ENCODE data around the gene MRTFA. TPM values are rescaled to one million over a fixed set of nuclear protein-coding genes. Genes with fewer than 3 reads are reported as not detected.
A peak's percentile ranks its signal among the peaks of the same experiment; 100 is the strongest.

Gene MRTFA
- polyA plus RNA-seq, 1 of the 3 experiments (the other 2 are of a cell fraction), result 5.8 TPM

GRCh38 chr22:40679249-40679963 is 42.9 kb upstream of the MRTFA start, which contains the start of gene MCHR1:
TSS of gene MCHR1 (plus strand) at chr22:40679484. CDS start at chr22:40679653, 169 bp downstream.
- peak; percentile 56 for DNase-seq
- H3F3A ChIP-seq (replicated peaks; ENCODE audit: insufficient read depth), result no peaks in the 10 kb centered on the region
- H2AFZ ChIP-seq (ENCODE audit: low read depth), result no peak within 1 kb of the TSS
- no peaks in the 10 kb centered on the region for H3K9me2 ChIP-seq
- no peaks in the 10 kb centered on the region for H3K9me3 ChIP-seq
- no peak within 1 kb of the TSS; a peak in 1 of 4 replicates for H3K27ac ChIP-seq (ENCODE audit: low read depth in 2 of 2, low read length in 1 of 2)
- CTCF ChIA-PET, result interaction anchor here (1.1 to 1.6 kb wide), 2 partner anchors 33 to 80 kb away, joined by 4 read pairs; no protein-coding TSS in a partner anchor
- H3K4me1 ChIP-seq (ENCODE audit: control insufficient read depth in 1 of 2, insufficient read depth in 2 of 2, low read depth in 1 of 2, low read length in 1 of 2), result peaks cover 0 to 21% of the 10 kb centered on the region in 2 experiments; a peak in 2 of 4 replicates
- peak within 1 kb of the TSS in 1 of 2 experiments; percentile 17; a peak in 1 of 4 replicates for H3K4me3 ChIP-seq (ENCODE audit: low read depth in 2 of 2, low read length in 1 of 2)
- POLR2A ChIA-PET, result no interaction called here
- no peaks in the 10 kb centered on the region for H4K20me1 ChIP-seq (ENCODE audit: insufficient read depth)
- no peaks in the 10 kb centered on the region for H3K36me3 ChIP-seq (replicated peaks in 1 of 2; ENCODE audit: control insufficient read depth in 1 of 2, insufficient read depth in 2 of 2, low read length in 1 of 2)
- TF ChIP-seq IRF3 (IDR thresholded peaks at IDR 0.05; ENCODE audit: low read depth, low read length), result no peak
- no peak for TF ChIP-seq TEAD4 (IDR thresholded peaks at IDR 0.05; ENCODE audit: borderline replicate concordance, insufficient read depth)
- TF ChIP-seq RAD21 (IDR thresholded peaks at IDR 0.05; ENCODE audit: low read length), result no peak
- no peak for TF ChIP-seq JUND (IDR thresholded peaks at IDR 0.05)
- no peak for TF ChIP-seq CTCF (IDR thresholded peaks at IDR 0.05)
- TF ChIP-seq TCF12 (IDR thresholded peaks at IDR 0.05), result no peak
- TF ChIP-seq MEF2A (IDR thresholded peaks at IDR 0.05; ENCODE audit: borderline replicate concordance, low read depth), result no peak
- TF ChIP-seq REST (IDR thresholded peaks at IDR 0.05; ENCODE audit: low read depth, low read length), result no peak
- no peak for TF ChIP-seq RFX5 (IDR thresholded peaks at IDR 0.05; ENCODE audit: low read length)
- TF ChIP-seq EP300 (IDR thresholded peaks at IDR 0.05; ENCODE audit: borderline replicate concordance in 1 of 2, low read depth in 1 of 2, low read length in 1 of 2), result no peak
- TF ChIP-seq MXI1 (IDR thresholded peaks at IDR 0.05; ENCODE audit: low read depth, low read length), result no peak
- TF ChIP-seq GABPA (IDR thresholded peaks at IDR 0.05; ENCODE audit: low read depth), result no peak
- TF ChIP-seq ZBTB33 (IDR thresholded peaks at IDR 0.05; ENCODE audit: borderline replicate concordance, low read depth), result no peak
- no peak for TF ChIP-seq FOSL2 (IDR thresholded peaks at IDR 0.05; ENCODE audit: borderline replicate concordance, low read depth)
- no peak for TF ChIP-seq RCOR1 (IDR thresholded peaks at IDR 0.05; ENCODE audit: low read length)
- H3K9ac ChIP-seq, result no peak within 1 kb of the TSS
- H3K27me3 ChIP-seq (ENCODE audit: insufficient read depth), result no peaks in the 10 kb centered on the region
- no CpG with 5 or more reads among the region's 21 CpGs for WGBS (ENCODE audit: low lambda C conversion rate)
- no peaks in the 10 kb centered on the region for H3K79me2 ChIP-seq (ENCODE audit: insufficient read depth)
- no peak within 1 kb of the TSS for H3K4me2 ChIP-seq

Data from SK-N-SH (cell line).